WTC11 (cell line): Measurements from ENCODE around the gene SCYGR5. TPM values are rescaled to one million over a fixed set of nuclear protein-coding genes. Genes with fewer than 3 reads are reported as not detected.

Source experiments
- ATAC-seq: fragments of 200-7000 bp; cut with Tn5 transposase; 2 replicates; pipeline ENCODE4 v1.10.0; 2021; ENCODE audit warnings: mild to moderate bottlenecking, moderate library complexity
- CTCF ChIA-PET: fragments of 300-600 bp; sonication (Branson Sonifier 250); formaldehyde crosslinking; loops from one replicate; lab custom pipeline; 2021; ENCODE audit warnings: antibody characterized with exemption; lab: Charles Lee
- POLR2A ChIA-PET: fragments of 350-600 bp; sonication (Branson Sonifier 250); formaldehyde crosslinking; loops from one replicate; lab custom pipeline; 2021; ENCODE audit warnings: antibody characterized with exemption; lab: Charles Lee
- DNase-seq: peaks from one replicate; pipeline ENCODE4 v3.0.0; 2021; ENCODE audit warnings: low spot score
- H3K27ac Mint-ChIP-seq: 2 replicates; pipeline ENCODE4 v1.8.0; 2021; ENCODE audit warnings: mixed read lengths
- H3K27me3 Mint-ChIP-seq: 2 replicates; pipeline ENCODE4 v1.8.0; 2021; ENCODE audit warnings: low read depth, mild to moderate bottlenecking, moderate library complexity, mixed read lengths
- H3K36me3 Mint-ChIP-seq: 2 replicates; pipeline ENCODE4 v1.8.0; 2021; ENCODE audit warnings: mixed read lengths
- H3K4me1 Mint-ChIP-seq: 2 replicates; pipeline ENCODE4 v1.8.0; 2022; ENCODE audit warnings: mixed read lengths
- H3K4me3 Mint-ChIP-seq: 2 replicates; pipeline ENCODE4 v1.8.0; 2021; ENCODE audit warnings: mild to moderate bottlenecking, moderate library complexity, mixed read lengths
- H3K9me3 Mint-ChIP-seq: 2 replicates; pipeline ENCODE4 v1.8.0; 2021; ENCODE audit warnings: mixed read lengths
- AFF4 ChIP-seq: sonication (generic); formaldehyde crosslinking; IDR thresholded peaks from 2 replicates; pipeline ENCODE4 v1.8.1; 2023; ENCODE audit warnings: mild to moderate bottlenecking, missing genetic modification reagents, borderline replicate concordance
- AR ChIP-seq: fragments of 250-450 bp; sonication (Bioruptor Pico); IDR thresholded peaks from 2 replicates; pipeline ENCODE4 v1.9.0; 2021; ENCODE audit warnings: mild to moderate bottlenecking
- ATF1 ChIP-seq: sonication (generic); formaldehyde crosslinking; IDR thresholded peaks from 2 replicates; pipeline ENCODE4 v1.8.1; 2023; ENCODE audit warnings: mild to moderate bottlenecking, moderate library complexity, missing genetic modification reagents
- ATF2 ChIP-seq: sonication (generic); formaldehyde crosslinking; IDR thresholded peaks from 2 replicates; pipeline ENCODE4 v1.8.1; 2022; ENCODE audit warnings: low read depth, missing genetic modification reagents, borderline replicate concordance
- EMX1 ChIP-seq: fragments of 250-450 bp; sonication (Bioruptor Pico); IDR thresholded peaks from 2 replicates; pipeline ENCODE4 v1.8.0; 2021; ENCODE audit warnings: mild to moderate bottlenecking
- FOXK1 ChIP-seq: sonication (generic); formaldehyde crosslinking; IDR thresholded peaks from 2 replicates; pipeline ENCODE4 v1.8.0; 2022; ENCODE audit warnings: mild to moderate bottlenecking, moderate library complexity, missing genetic modification reagents
- MLX ChIP-seq: sonication (generic); formaldehyde crosslinking; IDR thresholded peaks from 2 replicates; pipeline ENCODE4 v1.8.1; 2023; ENCODE audit warnings: mild to moderate bottlenecking, missing genetic modification reagents, moderate library complexity
- PREB ChIP-seq: sonication (generic); formaldehyde crosslinking; IDR thresholded peaks from 2 replicates; pipeline ENCODE4 v1.8.1; 2022; ENCODE audit warnings: mild to moderate bottlenecking, missing genetic modification reagents, moderate library complexity, borderline replicate concordance
- RORB ChIP-seq: fragments of 250-450 bp; sonication (Bioruptor Pico); IDR thresholded peaks from 2 replicates; pipeline ENCODE4 v1.9.0; 2021; ENCODE audit warnings: mild to moderate bottlenecking
- SMAD4 ChIP-seq: sonication (generic); formaldehyde crosslinking; IDR thresholded peaks from 2 replicates; pipeline ENCODE4 v1.8.0; 2022; ENCODE audit warnings: mild to moderate bottlenecking, missing genetic modification reagents
- ZNF138 ChIP-seq: sonication (generic); formaldehyde crosslinking; conservative IDR thresholded peaks from 2 replicates; pipeline ENCODE4 v1.8.1; 2022; ENCODE audit warnings: mild to moderate bottlenecking, moderate library complexity, missing genetic modification reagents
- ZNF416 ChIP-seq: fragments of 250-450 bp; sonication (Bioruptor Pico); IDR thresholded peaks from 2 replicates; pipeline ENCODE4 v1.9.0; 2021; ENCODE audit warnings: mild to moderate bottlenecking, inconsistent platforms
- ZNF532 ChIP-seq: fragments of 250-450 bp; sonication (Bioruptor Pico); IDR thresholded peaks from 2 replicates; pipeline ENCODE4 v1.9.0; 2021; ENCODE audit warnings: mild to moderate bottlenecking, borderline replicate concordance
- total RNA-seq: library from RNA; stranded (reverse); gene quantifications from 3 replicates; pipeline ENCODE4 v1.2.3, GENCODE V29; 2021

The SCYGR5 gene
- total RNA-seq, 1 experiment from 2014 or later, result not detected

DNA sequence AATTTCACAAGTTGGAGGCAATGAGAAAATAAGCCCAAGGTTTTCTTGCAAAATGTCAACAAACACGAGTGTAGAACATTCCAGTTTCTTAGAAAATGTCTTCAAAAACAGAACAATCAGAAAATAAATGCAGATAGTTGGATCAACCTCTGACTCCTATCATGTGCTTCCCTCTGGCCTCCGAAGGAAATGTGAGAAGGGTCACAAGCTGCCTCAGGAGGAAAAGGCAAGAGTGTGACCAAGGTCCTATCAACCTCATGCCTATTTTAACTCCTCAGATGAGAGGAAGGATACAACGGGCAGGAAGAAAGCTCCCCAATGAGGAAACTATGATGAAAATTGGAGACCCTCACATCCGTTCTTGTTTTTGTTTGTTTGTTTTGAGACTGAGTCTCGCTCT is 7.9 kb downstream of the SCYGR5 start:
- Mint-ChIP-seq H3K4me1 (peaks cover 17% of the 10 kb centered on the region), H3K36me3 (no peaks in the 10 kb centered on the region), H3K27ac (no peak overlapping the region), H3K4me3 (no peak overlapping the region), H3K27me3 (no peaks in the 10 kb centered on the region), H3K9me3 (no peaks in the 10 kb centered on the region)
- TF ChIP-seq EMX1 (CRISPR knock-in tag), result no peak
- no peak for TF ChIP-seq RORB (CRISPR knock-in tag)
- TF ChIP-seq AR (CRISPR knock-in tag), result no peak
- TF ChIP-seq ZNF138 (CRISPR knock-in tag), result no peak
- no peak for TF ChIP-seq PREB
- TF ChIP-seq FOXK1 (CRISPR knock-in tag), result no peak
- TF ChIP-seq ZNF532 (CRISPR knock-in tag), result no peak
- ChIA-PET CTCF (no interaction called here), POLR2A (interaction anchor here (0.6 kb wide), 1 partner anchor 23 kb away, joined by 3 read pairs; no protein-coding TSS in a partner anchor)
- DNase-seq (no peak), ATAC-seq (no peak)

GRCh38 chr2:227677928-227678327 is 11.3 kb downstream of the SCYGR5 start:
- DNase-seq (no peak), ATAC-seq (no peak)
- CTCF ChIA-PET, result no interaction called here
- TF ChIP-seq AFF4 (CRISPR knock-in tag) (no peak), SMAD4 (CRISPR knock-in tag) (no peak), ZNF416 (CRISPR knock-in tag) (no peak), MLX (no peak), ATF1 (CRISPR knock-in tag) (no peak), ATF2 (CRISPR knock-in tag) (no peak)
- Mint-ChIP-seq H3K9me3 (no peaks in the 10 kb centered on the region), H3K27me3 (no peaks in the 10 kb centered on the region), H3K36me3 (no peaks in the 10 kb centered on the region), H3K4me3 (no peak overlapping the region), H3K4me1 (no peaks in the 10 kb centered on the region), H3K27ac (no peak overlapping the region)
- POLR2A ChIA-PET, result no interaction called here
